BJ (cell line): Measurements from ENCODE around the gene SIDT1. TPM values are rescaled to one million over a fixed set of nuclear protein-coding genes. Genes with fewer than 3 reads are reported as not detected.

Experiments used
- CTCF ChIA-PET: fragments of 350-600 bp; formaldehyde crosslinking; extraction: SDS; loops from one replicate; lab custom pipeline; 2021; ENCODE audit warnings: antibody characterized with exemption, inconsistent platforms; lab: Yijun Ruan, JAX
- POLR2A ChIA-PET: fragments of 300-600 bp; sonication (Branson Sonifier 250); formaldehyde crosslinking; extraction: SDS; loops from one replicate; lab custom pipeline; 2021; ENCODE audit warnings: antibody characterized with exemption; lab: Charles Lee
- DNase-seq: peaks from one replicate; pipeline ENCODE4 v3.0.0-alpha.2; 2011; ENCODE audit warnings: low read depth
- H3K27me3 ChIP-seq: 2 replicates; pipeline ENCODE4 v1.6.0; 2011; ENCODE audit warnings: low read length; ENCODE audit not compliant: control insufficient read depth, insufficient read depth
- H3K36me3 ChIP-seq: 2 replicates; pipeline ENCODE4 v1.5.1; 2011; ENCODE audit warnings: low read length; ENCODE audit not compliant: control insufficient read depth, insufficient read depth
- H3K4me3 ChIP-seq: 2 replicates; pipeline ENCODE4 v1.5.1; 2011; ENCODE audit warnings: low read depth, mild to moderate bottlenecking, control low read depth, low read length
- polyA plus RNA-seq: library from polyadenylated mRNA; depleted of rRNA; stranded (reverse); fragments of >200 nt; gene quantifications from 2 replicates; pipeline ENCODE4 v1.2.3, GENCODE V29; 2011
- TF ChIP-seq, protein P1 (sequence below): IDR thresholded peaks from 2 replicates; pipeline ENCODE4 v1.5.1; 2011; ENCODE audit warnings: low read depth, mild to moderate bottlenecking, control low read depth, inconsistent platforms, low read length, moderate library complexity; ENCODE audit not compliant: insufficient read depth

Gene SIDT1
- polyA plus RNA-seq, 1 experiment: not detected

DNA sequence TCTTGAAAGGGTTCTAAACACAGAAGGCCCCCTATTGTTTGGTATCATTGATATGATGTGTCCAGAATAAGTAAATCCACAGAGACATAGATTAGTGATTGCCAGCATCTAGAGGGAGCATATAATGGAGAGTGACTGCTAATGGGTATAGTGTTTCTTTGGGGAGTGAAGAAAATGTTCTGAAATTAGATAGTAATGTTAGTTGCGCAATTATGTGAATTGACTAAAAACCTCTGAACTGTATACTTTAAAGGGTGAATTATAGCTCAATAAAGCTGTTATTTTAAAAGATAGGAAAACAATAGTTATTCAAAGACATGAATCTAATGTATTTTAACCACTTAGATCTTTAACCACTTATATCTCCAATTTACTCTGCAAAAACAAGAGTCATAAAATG, 23.4 kb upstream of the SIDT1 start:
- POLR2A ChIA-PET: no interaction called here
- Histone ChIP-seq H3K4me3 (no peak overlapping the region), H3K36me3 (no peaks in the 10 kb centered on the region; the same call in 1 of the 2 replicates), H3K27me3 (no peaks in the 10 kb centered on the region)
- CTCF ChIA-PET: interaction anchor here (0.8 kb wide), 1 partner anchor 696 kb away, joined by 3 read pairs; no protein-coding TSS in a partner anchor
- DNase-seq: no peak
- TF ChIP-seq, protein P1, sequence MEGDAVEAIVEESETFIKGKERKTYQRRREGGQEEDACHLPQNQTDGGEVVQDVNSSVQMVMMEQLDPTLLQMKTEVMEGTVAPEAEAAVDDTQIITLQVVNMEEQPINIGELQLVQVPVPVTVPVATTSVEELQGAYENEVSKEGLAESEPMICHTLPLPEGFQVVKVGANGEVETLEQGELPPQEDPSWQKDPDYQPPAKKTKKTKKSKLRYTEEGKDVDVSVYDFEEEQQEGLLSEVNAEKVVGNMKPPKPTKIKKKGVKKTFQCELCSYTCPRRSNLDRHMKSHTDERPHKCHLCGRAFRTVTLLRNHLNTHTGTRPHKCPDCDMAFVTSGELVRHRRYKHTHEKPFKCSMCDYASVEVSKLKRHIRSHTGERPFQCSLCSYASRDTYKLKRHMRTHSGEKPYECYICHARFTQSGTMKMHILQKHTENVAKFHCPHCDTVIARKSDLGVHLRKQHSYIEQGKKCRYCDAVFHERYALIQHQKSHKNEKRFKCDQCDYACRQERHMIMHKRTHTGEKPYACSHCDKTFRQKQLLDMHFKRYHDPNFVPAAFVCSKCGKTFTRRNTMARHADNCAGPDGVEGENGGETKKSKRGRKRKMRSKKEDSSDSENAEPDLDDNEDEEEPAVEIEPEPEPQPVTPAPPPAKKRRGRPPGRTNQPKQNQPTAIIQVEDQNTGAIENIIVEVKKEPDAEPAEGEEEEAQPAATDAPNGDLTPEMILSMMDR: no peak

DNA sequence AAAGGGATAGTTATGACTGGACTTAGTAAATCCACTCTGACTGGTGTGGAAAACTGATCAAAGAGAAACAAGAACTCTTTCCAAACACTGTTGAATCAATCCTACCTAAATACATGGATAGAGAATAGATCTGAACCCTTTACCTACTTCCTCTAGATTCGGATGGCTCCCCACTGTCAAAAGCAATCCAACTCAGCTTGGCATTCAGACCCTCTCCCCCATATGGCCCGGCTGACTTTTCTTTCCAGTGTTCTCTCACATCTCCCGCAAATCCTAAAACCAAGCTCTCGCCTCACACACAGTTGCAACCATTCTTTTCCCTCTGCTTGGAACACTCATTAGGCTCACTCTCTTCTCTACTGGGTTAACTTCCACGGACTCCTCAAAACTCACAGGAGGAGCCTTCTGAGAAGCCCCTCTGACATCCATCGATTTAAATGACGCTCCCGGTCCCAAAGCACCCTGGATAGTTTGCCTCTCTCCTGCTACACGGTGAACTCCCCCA, 18.0 kb upstream of the SIDT1 start:
- no peaks in the 10 kb centered on the region for H3K27me3 ChIP-seq
- TF ChIP-seq, protein P1: no peak

DNA sequence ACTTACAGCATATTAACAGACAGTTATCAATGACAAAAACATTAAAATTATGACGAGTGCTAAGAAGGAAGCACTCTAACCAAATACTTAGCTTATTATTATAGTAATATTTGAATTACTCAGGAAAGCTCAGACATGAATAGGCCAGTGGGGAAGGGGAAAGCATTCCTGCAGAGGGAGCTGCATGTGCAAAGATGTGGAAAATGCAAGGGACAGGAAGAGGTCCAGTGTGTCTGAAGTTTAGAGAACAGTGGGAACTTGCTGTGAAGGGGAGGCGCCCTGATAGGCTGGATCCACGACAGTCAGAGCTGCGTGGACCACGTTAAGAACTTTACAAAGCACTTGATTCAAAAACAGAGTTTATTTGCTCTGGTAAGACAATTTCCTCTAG, 16.2 kb upstream of the SIDT1 start:
- no peak for DNase-seq
- no peak overlapping the region for H3K4me3 ChIP-seq
- TF ChIP-seq, protein P1: no peak
- CTCF ChIA-PET: interaction anchor here (1.1 to 1.4 kb wide), 5 partner anchors 9 to 481 kb away, joined by 3 to 4 read pairs (median 4); no protein-coding TSS in a partner anchor
- H3K36me3 ChIP-seq: no peaks in the 10 kb centered on the region
- H3K27me3 ChIP-seq: no peaks in the 10 kb centered on the region
- POLR2A ChIA-PET: no interaction called here

More for the DNA sequence above, 18.0 kb upstream of the SIDT1 start:
- H3K4me3 ChIP-seq: peak overlapping the region; percentile 91
- no peaks in the 10 kb centered on the region for H3K36me3 ChIP-seq
- CTCF ChIA-PET: interaction anchor here (0.6 to 1.4 kb wide), 2 partner anchors 17 to 231 kb away, joined by 3 read pairs; no protein-coding TSS in a partner anchor
- POLR2A ChIA-PET: interaction anchor here (0.5 to 0.6 kb wide), 2 partner anchors 21 to 231 kb away, joined by 5 read pairs; no protein-coding TSS in a partner anchor
- DNase-seq: no peak

DNA sequence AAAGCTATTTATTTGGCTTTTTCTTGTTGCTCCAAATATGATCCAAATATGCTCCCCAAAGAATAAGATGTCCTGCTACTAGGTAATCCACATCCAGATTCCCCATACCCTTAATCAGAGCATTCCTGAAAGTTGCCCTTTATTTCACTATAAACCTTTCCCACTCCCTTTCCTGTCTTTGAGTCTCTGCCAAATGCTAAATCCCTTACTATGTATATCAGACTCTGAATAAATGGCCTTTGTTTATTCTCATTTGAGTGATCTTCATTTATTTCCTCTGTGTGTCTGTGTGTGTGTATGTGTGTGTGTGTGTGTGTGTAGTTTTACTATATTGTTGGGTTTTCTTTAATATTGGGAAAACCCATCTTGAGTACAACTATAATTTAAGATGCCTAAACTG, 10.4 kb upstream of the SIDT1 start:
- ChIA-PET POLR2A (no interaction called here), CTCF (interaction anchor here (0.6 kb wide), 1 partner anchor 31 kb away, joined by 4 read pairs; no protein-coding TSS in a partner anchor)
- DNase-seq: no peak
- TF ChIP-seq, protein P1: no peak
- H3K36me3 ChIP-seq: no peaks in the 10 kb centered on the region
- H3K27me3 ChIP-seq: no peaks in the 10 kb centered on the region
- no peak overlapping the region for H3K4me3 ChIP-seq

DNA sequence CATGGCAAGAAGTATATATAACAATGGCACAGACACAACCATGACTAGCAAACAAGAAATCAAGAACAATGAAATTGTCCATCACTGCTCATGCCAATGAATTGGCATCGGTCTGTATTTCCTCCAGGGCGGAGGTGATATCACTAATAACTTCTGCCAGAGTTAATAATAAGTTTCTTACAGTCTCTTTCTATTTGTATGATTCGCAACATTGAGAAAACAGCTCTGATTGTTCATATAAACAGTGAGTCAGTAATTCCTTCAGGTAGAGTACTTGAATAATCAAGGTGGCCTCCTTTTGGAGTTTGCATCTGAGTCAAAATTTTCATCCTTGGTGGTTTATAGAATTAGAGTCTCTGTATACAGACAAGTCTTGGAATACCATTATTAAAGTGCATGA, 9.1 kb upstream of the SIDT1 start:
- no peak for DNase-seq
- Histone ChIP-seq H3K27me3 (no peaks in the 10 kb centered on the region), H3K4me3 (no peak overlapping the region), H3K36me3 (no peaks in the 10 kb centered on the region)
- TF ChIP-seq, protein P1: no peak
- POLR2A ChIA-PET: no interaction called here
- CTCF ChIA-PET: no interaction called here
